H1 (cell line): ENCODE data around the gene SKAP1. TPM values are rescaled to one million over a fixed set of nuclear protein-coding genes. Genes with fewer than 3 reads are reported as not detected.

ENCODE experiments used
- CTCF ChIA-PET: fragments of 300-600 bp; sonication (Branson Sonifier 250); formaldehyde crosslinking; loops from one replicate; lab custom pipeline; 2021; ENCODE audit not compliant: partially characterized antibody; lab: Charles Lee
- POLR2A ChIA-PET: fragments of 300-600 bp; sonication (Branson Sonifier 250); formaldehyde crosslinking; loops from one replicate; lab custom pipeline; 2021; ENCODE audit warnings: inconsistent platforms; ENCODE audit not compliant: partially characterized antibody; lab: Charles Lee
- DNase-seq, 2 experiments: peaks; one replicate each; pipeline versions ENCODE4 v3.0.0 to v3.0.0-alpha.2; 2010 to 2022; ENCODE audit warnings: low spot score in 2 of 2, low read depth in 1 of 2, mixed read lengths in 1 of 2
- FAIRE-seq: peaks from 2 replicates; lab custom pipeline; 2011; peaks lifted over from hg19 to GRCh38; lab: Jason Lieb, UNC
- H2AFZ ChIP-seq: 2 replicates; pipeline ENCODE4 v1.8.1; 2012; ENCODE audit warnings: low read length, inconsistent platforms
- H2AK5ac ChIP-seq: 2 replicates; pipeline ENCODE4 v1.6.1; 2013; ENCODE audit warnings: low read depth, low read length
- H2BK120ac ChIP-seq: replicated peaks from 2 replicates; pipeline ENCODE3; 2013; ENCODE audit warnings: low read depth, low read length, inconsistent platforms
- H2BK12ac ChIP-seq: 2 replicates; pipeline ENCODE4 v1.6.1; 2013; ENCODE audit warnings: low read depth, low read length
- H2BK15ac ChIP-seq: 2 replicates; pipeline ENCODE4 v1.6.1; 2013; ENCODE audit warnings: low read length
- H2BK20ac ChIP-seq: 2 replicates; pipeline ENCODE4 v1.6.1; 2013; ENCODE audit warnings: low read length
- H2BK5ac ChIP-seq: 2 replicates; pipeline ENCODE4 v1.6.1; 2013; ENCODE audit warnings: low read depth, low read length
- H3K14ac ChIP-seq: 2 replicates; pipeline ENCODE4 v1.6.1; 2013; ENCODE audit warnings: inconsistent platforms; ENCODE audit not compliant: insufficient read length
- H3K18ac ChIP-seq: 2 replicates; pipeline ENCODE4 v1.6.1; 2013; ENCODE audit warnings: low read length; ENCODE audit errors: extremely low read depth
- H3K23ac ChIP-seq: 2 replicates; pipeline ENCODE4 v1.6.1; 2013; ENCODE audit warnings: inconsistent platforms; ENCODE audit not compliant: insufficient read length
- H3K23me2 ChIP-seq: 2 replicates; pipeline ENCODE4 v1.6.1; 2013; ENCODE audit warnings: low read depth, low read length
- H3K27ac ChIP-seq: 2 replicates; pipeline ENCODE4 v1.6.1; 2011; ENCODE audit warnings: low read depth, low read length, inconsistent platforms
- H3K27me3 ChIP-seq, 4 experiments: replicated peaks in 1 of 4; 1 replicate in 1 of 4; 2 replicates in 3 of 4; pipeline versions ENCODE4 v1.6.1 to v1.8.1; 2011 to 2013; ENCODE audit warnings: low read length in 3 of 4, mild to moderate bottlenecking in 3 of 4, inconsistent platforms in 2 of 4, mixed read lengths in 2 of 4, moderate library complexity in 1 of 4; ENCODE audit not compliant: control insufficient read depth in 3 of 4, insufficient read depth in 3 of 4; ENCODE audit errors: extremely low read depth in 1 of 4
- H3K36me3 ChIP-seq, 4 experiments: 2 replicates each; pipeline versions ENCODE4 v1.6.1 to v1.8.1; 2011 to 2013; ENCODE audit warnings: mild to moderate bottlenecking in 4 of 4, low read length in 3 of 4, moderate library complexity in 2 of 4, control low read depth in 1 of 4, inconsistent platforms in 1 of 4; ENCODE audit not compliant: insufficient read depth in 4 of 4, control insufficient read depth in 2 of 4
- H3K4ac ChIP-seq: replicated peaks from 2 replicates; pipeline ENCODE3; 2013; ENCODE audit warnings: low read length, low read depth, mixed read lengths, inconsistent platforms; ENCODE audit not compliant: insufficient read length
- H3K4me1 ChIP-seq, 4 experiments: replicated peaks in 1 of 4; 1 replicate in 1 of 4; 2 replicates in 3 of 4; pipeline versions ENCODE4 v1.6.1 to v1.8.1; 2011 to 2013; ENCODE audit warnings: low read length in 3 of 4, inconsistent platforms in 2 of 4, mixed read lengths in 1 of 4; ENCODE audit not compliant: insufficient read depth in 4 of 4, control insufficient read depth in 3 of 4
- H3K4me2 ChIP-seq, 2 experiments: 2 replicates each; pipeline versions ENCODE4 v1.6.1 to v1.8.1; 2011 to 2013; ENCODE audit warnings: low read depth in 2 of 2, low read length in 2 of 2, control low read depth in 1 of 2, inconsistent platforms in 1 of 2, mild to moderate bottlenecking in 1 of 2; ENCODE audit not compliant: insufficient read depth in 1 of 2
- H3K4me3 ChIP-seq, 4 experiments: fragments of 200-600, 300-600 bp in 1 of 4; sonication (generic), shearing (Covaris generic), sonication (Bioruptor Twin) in 1 of 4; 2 replicates each; pipeline versions ENCODE4 v1.5.1 to v1.8.1; 2011 to 2016; ENCODE audit warnings: low read length in 4 of 4, low read depth in 3 of 4, control low read depth in 2 of 4, inconsistent platforms in 2 of 4, mild to moderate bottlenecking in 2 of 4, mixed read lengths in 1 of 4, moderate library complexity in 1 of 4; ENCODE audit not compliant: insufficient read depth in 2 of 4; ENCODE audit errors: extremely low read depth in 1 of 4
- H3K56ac ChIP-seq: replicated peaks from 2 replicates; pipeline ENCODE3; 2013; ENCODE audit warnings: low read depth, mild to moderate bottlenecking, mixed read lengths, low read length, inconsistent platforms; ENCODE audit not compliant: insufficient read length
- H3K79me1 ChIP-seq: 2 replicates; pipeline ENCODE4 v1.6.1; 2013; ENCODE audit warnings: low read depth, low read length, control low read depth
- H3K79me2 ChIP-seq, 2 experiments: 2 replicates each; pipeline versions ENCODE4 v1.6.1 to v1.8.1; 2012 to 2013; ENCODE audit warnings: low read length in 2 of 2, mild to moderate bottlenecking in 2 of 2, inconsistent platforms in 1 of 2; ENCODE audit not compliant: insufficient read depth in 2 of 2, control insufficient read depth in 1 of 2
- H3K9ac ChIP-seq, 4 experiments: replicated peaks in 1 of 4; 1 replicate in 1 of 4; 2 replicates in 3 of 4; pipeline versions ENCODE4 v1.6.1 to v1.8.1; 2011 to 2013; ENCODE audit warnings: low read depth in 3 of 4, low read length in 3 of 4, control low read depth in 2 of 4, mild to moderate bottlenecking in 2 of 4, moderate library complexity in 2 of 4, inconsistent platforms in 1 of 4; ENCODE audit errors: extremely low read depth in 1 of 4
- H3K9me3 ChIP-seq, 2 experiments: 2 replicates each; pipeline versions ENCODE4 v1.6.1 to v1.8.1; 2012 to 2013; ENCODE audit warnings: mild to moderate bottlenecking in 2 of 2, moderate library complexity in 2 of 2, control low read depth in 1 of 2, inconsistent platforms in 1 of 2, low read depth in 1 of 2, low read length in 1 of 2, mixed read lengths in 1 of 2; ENCODE audit not compliant: insufficient read depth in 2 of 2
- H4K20me1 ChIP-seq, 2 experiments: replicated peaks in 1 of 2; 2 replicates each; pipeline versions ENCODE3 to v1.8.1; 2011 to 2013; ENCODE audit warnings: inconsistent platforms in 2 of 2, low read length in 2 of 2, mild to moderate bottlenecking in 1 of 2; ENCODE audit not compliant: insufficient read depth in 2 of 2, control insufficient read depth in 1 of 2
- H4K5ac ChIP-seq: 2 replicates; pipeline ENCODE4 v1.6.1; 2013; ENCODE audit warnings: low read length, low read depth, mixed read lengths, inconsistent platforms; ENCODE audit not compliant: insufficient read length
- H4K8ac ChIP-seq: 2 replicates; pipeline ENCODE4 v1.8.0; 2013; ENCODE audit warnings: mild to moderate bottlenecking, moderate library complexity, low read length, inconsistent platforms; ENCODE audit not compliant: insufficient read depth; ENCODE audit errors: extremely low read depth
- H4K91ac ChIP-seq: replicated peaks from 2 replicates; pipeline ENCODE3; 2013; ENCODE audit warnings: low read length, mixed read lengths, inconsistent platforms; ENCODE audit not compliant: insufficient read length
- BACH1 ChIP-seq: IDR thresholded peaks from 2 replicates; pipeline ENCODE4 v1.6.1; 2012; ENCODE audit warnings: low read length, improper control_type of control experiment
- BCL11A ChIP-seq, 2 experiments: IDR thresholded peaks; one replicate each; pipeline ENCODE4 v1.6.1; 2011; ENCODE audit warnings: low read depth in 2 of 2, low read length in 2 of 2, mild to moderate bottlenecking in 2 of 2
- CTCF ChIP-seq, 3 experiments: IDR thresholded peaks; 1 replicate in 2 of 3; 2 replicates in 1 of 3; pipeline versions ENCODE4 v1.5.1 to v1.6.1; 2011; ENCODE audit warnings: low read length in 3 of 3, mild to moderate bottlenecking in 3 of 3, inconsistent platforms in 2 of 3, low read depth in 1 of 3, moderate library complexity in 1 of 3; ENCODE audit not compliant: insufficient read depth in 1 of 3; ENCODE audit errors: control extremely low read depth in 1 of 3
- MAFK ChIP-seq: IDR thresholded peaks from 2 replicates; pipeline ENCODE4 v1.6.1; 2012; ENCODE audit warnings: low read depth, mild to moderate bottlenecking, improper control_type of control experiment, low read length
- SAP30 ChIP-seq: fragments of 300-600 bp; sonication (generic); IDR thresholded peaks from 2 replicates; pipeline ENCODE4 v1.7.1; 2012; ENCODE audit warnings: low read length, moderate library complexity, mild to moderate bottlenecking, inconsistent platforms; ENCODE audit not compliant: insufficient read depth, insufficient replicate concordance
- SIX5 ChIP-seq: IDR thresholded peaks from 2 replicates; pipeline ENCODE4 v1.6.1; 2011; ENCODE audit warnings: mild to moderate bottlenecking, low read depth, low read length
- SP1 ChIP-seq: IDR thresholded peaks from 2 replicates; pipeline ENCODE4 v1.6.1; 2011; ENCODE audit warnings: low read depth, low read length
- SP2 ChIP-seq: IDR thresholded peaks from 2 replicates; pipeline ENCODE4 v1.6.1; 2012; ENCODE audit warnings: mild to moderate bottlenecking, low read length, inconsistent platforms
- TBP ChIP-seq: IDR thresholded peaks from 2 replicates; pipeline ENCODE4 v1.6.1; 2011; ENCODE audit warnings: low read depth, low read length, improper control_type of control experiment
- TCF12 ChIP-seq: IDR thresholded peaks from 2 replicates; pipeline ENCODE4 v1.6.1; 2011; ENCODE audit warnings: low read depth, mild to moderate bottlenecking, low read length
- WGBS, 2 experiments: shearing (Covaris generic) in 1 of 2; methylation state at CpG; one replicate each; pipeline versions ENCODE4 v1.1.6 to v1.1.7; 2013 to 2015; ENCODE audit warnings: low lambda C conversion rate in 2 of 2, mixed read lengths in 2 of 2, inconsistent platforms in 1 of 2, low coverage in 1 of 2, missing lambda C conversion rate in 1 of 2; ENCODE audit not compliant: insufficient replicate concordance in 2 of 2, insufficient coverage in 1 of 2, insufficient read length in 1 of 2; ENCODE audit errors: extremely low coverage in 1 of 2, missing lambda C conversion rate in 1 of 2; 5-methylcytosine and 5-hydroxymethylcytosine counted together
- polyA plus RNA-seq, 7 experiments: library from polyadenylated mRNA; depleted of rRNA in 3 of 7; stranded (reverse) in 5 of 7; unstranded in 2 of 7; fragments of >200 nt in 5 of 7; fragments of 200-250 nt in 2 of 7; gene quantifications; 1 replicate in 5 of 7; 2 replicates in 1 of 7; 4 replicates in 1 of 7; pipeline versions ENCODE4 v1.2.1 to v1.2.3, GENCODE V29; 2011 to 2013; ENCODE audit warnings: missing spikeins in 2 of 7, mixed read lengths in 2 of 7
- total RNA-seq: library from RNA; stranded (reverse); fragmentation: NEBNext Ultra II Directional; extraction: Animal tissue kit (Norgen Biotek cat#: 25700); gene quantifications from 2 replicates; pipeline ENCODE4 v1.2.1, GENCODE V29; 2021

SKAP1 gene
- total and polyA plus RNA-seq, 2 of the 8 experiments (the other 6 are each of a cell fraction or from before 2014, with no cell fraction given): not detected

GRCh38 chr17:48187872-48188608 lies 242.0 kb downstream of the SKAP1 start:
- Histone ChIP-seq H3K36me3 (no peaks in the 10 kb centered on the region), H3K4me2 (no peak overlapping the region), H3K4me3 (no peak overlapping the region), H4K20me1 (no peaks in the 10 kb centered on the region), H3K18ac (no peak overlapping the region), H3K79me2 (no peaks in the 10 kb centered on the region), H2BK12ac (no peak overlapping the region), H2BK20ac (no peak overlapping the region), H2BK5ac (no peak overlapping the region), H3K4ac (no peak overlapping the region), H3K14ac (no peak overlapping the region), H3K27ac (no peak overlapping the region), H2AFZ (no peak overlapping the region), H3K23me2 (no peaks in the 10 kb centered on the region), H3K9me3 (no peaks in the 10 kb centered on the region), H3K56ac (no peak overlapping the region), H2BK15ac (no peak overlapping the region), H2BK120ac (no peak overlapping the region), H4K91ac (no peak overlapping the region), H3K27me3 (no peaks in the 10 kb centered on the region), H3K23ac (no peak overlapping the region), H4K8ac (no peak overlapping the region), H3K4me1 (peaks cover 0 to 12% (median 3%) of the 10 kb centered on the region in 4 experiments; a peak in 3 of 7 replicates), H4K5ac (no peak overlapping the region), H3K9ac (no peak overlapping the region), H2AK5ac (no peak overlapping the region), H3K79me1 (no peaks in the 10 kb centered on the region)
- ChIA-PET CTCF (interaction anchor here (0.6 to 1.0 kb wide), 2 partner anchors 10 to 131 kb away, joined by 3 read pairs; no protein-coding TSS in a partner anchor), POLR2A (no interaction called here)
- 96% methylated on average over 3 of the region's 3 CpGs; no CpG with 5 or more reads in 1 of the 2 experiments for WGBS, 2 experiments
- no peak for DNase-seq
- TF ChIP-seq TBP (no peak), SAP30 (no peak), SP2 (no peak), CTCF (IDR thresholded peaks at IDR 0.05; ENCODE audit: control extremely low read depth in 1 of 3, insufficient read depth in 1 of 3, low read depth in 1 of 3, low read length in 3 of 3) (no peak), MAFK (no peak), SP1 (no peak), BCL11A (IDR thresholded peaks at IDR 0.05; ENCODE audit: low read depth in 2 of 2, low read length in 2 of 2) (no peak), BACH1 (no peak), TCF12 (no peak), SIX5 (no peak)
- no peak for FAIRE-seq
